ENCODE results near the gene FOCAD. TPM values are rescaled to one million over a fixed set of nuclear protein-coding genes. Genes with fewer than 3 reads are reported as not detected.
"Not testable (repeated sequence)": the region's sequence is repeated elsewhere in the genome, so short reads cannot be mapped to it uniquely, and the experiment has no call there.

The FOCAD gene
- total RNA-seq, 1 donor from 2014 or later, result 146 TPM

DNA sequence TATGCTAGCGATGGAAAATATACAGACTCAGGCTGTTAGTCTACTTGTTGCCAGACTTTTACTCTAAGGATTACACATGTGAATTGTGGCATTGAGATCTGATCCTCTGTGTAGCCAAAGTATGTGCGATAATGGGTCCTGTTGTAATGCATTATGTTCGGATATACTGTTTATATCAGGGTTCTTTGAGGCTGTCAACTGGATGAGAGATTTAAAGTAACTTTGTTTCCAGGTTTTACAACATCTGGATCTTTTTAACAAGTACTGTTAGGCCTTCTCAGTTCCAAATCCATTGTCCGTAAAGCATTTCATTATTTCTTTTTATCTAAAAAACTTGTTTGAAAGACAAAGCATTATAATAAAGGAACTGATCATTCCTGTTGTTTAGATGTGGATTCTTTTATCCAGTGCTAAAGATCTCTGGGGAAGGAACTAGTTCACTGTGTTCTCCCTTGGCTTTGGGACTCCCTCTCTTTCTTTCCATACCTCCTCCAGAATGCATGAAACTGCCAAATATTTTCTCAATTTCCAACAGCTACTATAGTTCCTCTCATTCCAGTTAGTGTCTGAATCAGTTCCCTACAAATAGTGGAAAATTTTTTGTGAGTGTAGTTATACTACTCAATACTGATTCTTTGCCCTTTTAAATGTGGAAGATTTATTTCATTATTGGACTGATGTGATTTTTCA is 278.6 kb downstream of the FOCAD start:
- Histone ChIP-seq H3K79me2 (ENCODE audit: low read depth) (no peaks in the 10 kb centered on the region), H3F3A (ENCODE audit: low read depth) (no peaks in the 10 kb centered on the region), H4K20me1 (ENCODE audit: low read depth) (no peaks in the 10 kb centered on the region), H3K4me3 (no peak overlapping the region), H3K9ac (no peak overlapping the region), H3K4me2 (no peak overlapping the region), H3K4me1 (no peaks in the 10 kb centered on the region), H3K27ac (no peak overlapping the region), H2AFZ (replicated peaks) (no peak overlapping the region), H3K27me3 (no peaks in the 10 kb centered on the region), H3K9me3 (ENCODE audit: low read depth) (no peaks in the 10 kb centered on the region), H3K36me3 (peaks cover 5% of the 10 kb centered on the region)
- TF ChIP-seq EZH2 (IDR thresholded peaks at IDR 0.05) (no peak), EZH2phosphoT487 (IDR thresholded peaks at IDR 0.05) (no peak)
- TF ChIP-seq, protein P1, sequence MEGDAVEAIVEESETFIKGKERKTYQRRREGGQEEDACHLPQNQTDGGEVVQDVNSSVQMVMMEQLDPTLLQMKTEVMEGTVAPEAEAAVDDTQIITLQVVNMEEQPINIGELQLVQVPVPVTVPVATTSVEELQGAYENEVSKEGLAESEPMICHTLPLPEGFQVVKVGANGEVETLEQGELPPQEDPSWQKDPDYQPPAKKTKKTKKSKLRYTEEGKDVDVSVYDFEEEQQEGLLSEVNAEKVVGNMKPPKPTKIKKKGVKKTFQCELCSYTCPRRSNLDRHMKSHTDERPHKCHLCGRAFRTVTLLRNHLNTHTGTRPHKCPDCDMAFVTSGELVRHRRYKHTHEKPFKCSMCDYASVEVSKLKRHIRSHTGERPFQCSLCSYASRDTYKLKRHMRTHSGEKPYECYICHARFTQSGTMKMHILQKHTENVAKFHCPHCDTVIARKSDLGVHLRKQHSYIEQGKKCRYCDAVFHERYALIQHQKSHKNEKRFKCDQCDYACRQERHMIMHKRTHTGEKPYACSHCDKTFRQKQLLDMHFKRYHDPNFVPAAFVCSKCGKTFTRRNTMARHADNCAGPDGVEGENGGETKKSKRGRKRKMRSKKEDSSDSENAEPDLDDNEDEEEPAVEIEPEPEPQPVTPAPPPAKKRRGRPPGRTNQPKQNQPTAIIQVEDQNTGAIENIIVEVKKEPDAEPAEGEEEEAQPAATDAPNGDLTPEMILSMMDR (IDR thresholded peaks at IDR 0.05), result no peak
- Mint-ChIP-seq H3K9me3 (peaks cover 4% of the 10 kb centered on the region), H3K36me3 (peaks cover 15% of the 10 kb centered on the region), H3K27me3 (ENCODE audit: insufficient read depth, low read depth) (no peaks in the 10 kb centered on the region), H3K27ac (no peak overlapping the region), H3K4me1 (no peaks in the 10 kb centered on the region), H3K4me3 (no peak overlapping the region)
- no peak for DNase-seq (ENCODE audit: low spot score)

- DNase-seq (ENCODE audit: low spot score), result no peak
- Histone ChIP-seq H3K27ac (no peak overlapping the region), H3K9me3 (ENCODE audit: low read depth) (peaks cover 5% of the 10 kb centered on the region), H3K9ac (no peak overlapping the region), H4K20me1 (ENCODE audit: low read depth) (no peaks in the 10 kb centered on the region), H3K4me3 (no peak overlapping the region), H2AFZ (replicated peaks) (no peak overlapping the region), H3K79me2 (ENCODE audit: low read depth) (no peaks in the 10 kb centered on the region), H3K4me1 (no peaks in the 10 kb centered on the region), H3K4me2 (no peak overlapping the region), H3K27me3 (no peaks in the 10 kb centered on the region), H3K36me3 (peaks cover 5% of the 10 kb centered on the region), H3F3A (ENCODE audit: low read depth) (no peaks in the 10 kb centered on the region)
- Mint-ChIP-seq H3K4me3 (no peak overlapping the region), H3K9me3 (peaks cover 3% of the 10 kb centered on the region), H3K27me3 (ENCODE audit: insufficient read depth, low read depth) (no peaks in the 10 kb centered on the region), H3K36me3 (peaks cover 19% of the 10 kb centered on the region), H3K27ac (no peak overlapping the region), H3K4me1 (no peaks in the 10 kb centered on the region)
- TF ChIP-seq EZH2 (IDR thresholded peaks at IDR 0.05), result no peak
- TF ChIP-seq, protein P1 (IDR thresholded peaks at IDR 0.05), result no peak
- TF ChIP-seq EZH2phosphoT487 (IDR thresholded peaks at IDR 0.05), result no peak
Measured at GRCh38 chr9:20972684-20973083, 288.6 kb downstream of the FOCAD start.

GRCh38 chr9:20973246-20973947 is 289.3 kb downstream of the FOCAD start:
- not testable (repeated sequence) for H2AFZ ChIP-seq (replicated peaks); H3K27ac Mint-ChIP-seq; H3K4me1 ChIP-seq; H3K9me3 ChIP-seq (ENCODE audit: low read depth); H3F3A ChIP-seq (ENCODE audit: low read depth); H3K4me3 ChIP-seq; H3K9me3 Mint-ChIP-seq; H4K20me1 ChIP-seq (ENCODE audit: low read depth); H3K9ac ChIP-seq; H3K4me3 Mint-ChIP-seq; H3K4me2 ChIP-seq; H3K36me3 ChIP-seq; H3K27me3 Mint-ChIP-seq (ENCODE audit: insufficient read depth, low read depth); H3K27me3 ChIP-seq; H3K27ac ChIP-seq; H3K79me2 ChIP-seq (ENCODE audit: low read depth); DNase-seq (ENCODE audit: low spot score); H3K4me1 Mint-ChIP-seq
- peaks cover 21% of the 10 kb centered on the region for H3K36me3 Mint-ChIP-seq

GRCh38 chr9:20974191-20974938 is 290.3 kb downstream of the FOCAD start:
- H3K4me2 ChIP-seq; H3K27me3 ChIP-seq; H2AFZ ChIP-seq (replicated peaks); H3K4me1 Mint-ChIP-seq; H3K27ac ChIP-seq; H3K9ac ChIP-seq; H3K4me1 ChIP-seq; H3F3A ChIP-seq (ENCODE audit: low read depth); H3K4me3 Mint-ChIP-seq; H3K9me3 Mint-ChIP-seq; H3K9me3 ChIP-seq (ENCODE audit: low read depth); H3K27me3 Mint-ChIP-seq (ENCODE audit: insufficient read depth, low read depth); H4K20me1 ChIP-seq (ENCODE audit: low read depth); DNase-seq (ENCODE audit: low spot score); H3K36me3 ChIP-seq; H3K79me2 ChIP-seq (ENCODE audit: low read depth); H3K27ac Mint-ChIP-seq; H3K4me3 ChIP-seq: not testable (repeated sequence)
- H3K36me3 Mint-ChIP-seq, result peaks cover 23% of the 10 kb centered on the region

Data from neural progenitor cell (in vitro differentiated cells).